Endometrium (tissue), 2 donors: ENCODE data around the gene F2R.
"Not testable (repeated sequence)": the region's sequence is repeated elsewhere in the genome, so short reads cannot be mapped to it uniquely, and the experiment has no call there.

ENCODE experiments used
- FAIRE-seq: peaks from 2 replicates; lab custom pipeline; 2012; peaks lifted over from hg19 to GRCh38; lab: Jason Lieb, UNC
- donor health status: control.
- donor health status: control.

F2R gene

DNA sequence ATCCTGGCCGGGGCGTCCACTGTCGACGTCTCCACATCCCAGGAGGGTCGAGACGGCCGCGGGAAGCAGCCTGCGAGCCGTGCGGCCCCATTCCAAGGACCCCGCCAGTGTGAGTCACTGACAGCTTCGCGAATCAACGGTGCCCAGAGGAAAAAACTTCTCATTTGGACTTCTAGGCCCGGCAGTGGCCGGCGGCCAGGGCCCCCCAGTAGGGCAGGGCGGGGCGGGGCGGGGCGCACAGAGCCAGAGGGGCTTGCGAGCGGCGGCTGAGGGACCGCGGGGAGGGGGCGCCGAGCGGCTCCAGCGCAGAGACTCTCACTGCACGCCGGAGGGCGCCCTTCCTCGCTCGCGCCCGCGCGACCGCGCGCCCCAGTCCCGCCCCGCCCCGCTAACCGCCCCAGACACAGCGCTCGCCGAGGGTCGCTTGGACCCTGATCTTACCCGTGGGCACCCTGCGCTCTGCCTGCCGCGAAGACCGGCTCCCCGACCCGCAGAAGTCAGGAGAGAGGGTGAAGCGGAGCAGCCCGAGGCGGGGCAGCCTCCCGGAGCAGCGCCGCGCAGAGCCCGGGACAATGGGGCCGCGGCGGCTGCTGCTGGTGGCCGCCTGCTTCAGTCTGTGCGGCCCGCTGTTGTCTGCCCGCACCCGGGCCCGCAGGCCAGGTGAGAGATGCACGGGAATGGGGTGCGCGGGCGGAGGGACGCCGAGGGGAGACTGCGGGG lies at the start of gene F2R:
TSS of gene F2R (plus strand) at position 391 of the 720 bp plus-strand sequence. CDS start at position 573, 182 bp downstream.
- FAIRE-seq = no peak

DNA sequence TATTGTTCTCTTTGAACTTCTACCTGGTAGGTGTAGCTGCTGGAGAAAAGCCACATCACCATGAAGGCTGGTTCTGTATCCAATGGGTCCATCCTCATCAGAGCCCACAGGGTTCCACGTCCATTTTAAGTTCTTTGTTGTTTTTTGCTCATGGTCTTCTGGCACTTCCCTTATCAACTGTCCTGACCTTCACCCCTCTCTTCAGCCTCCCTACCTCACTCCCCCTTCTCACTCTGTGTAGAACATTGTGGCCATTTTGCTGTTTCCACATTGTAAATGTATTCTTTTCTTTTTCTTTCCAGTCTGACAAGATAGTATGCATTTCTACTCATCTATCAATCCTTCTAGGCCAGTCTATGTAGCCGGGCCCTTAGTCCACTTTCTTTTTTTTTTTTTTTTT lies 48.4 kb upstream of the F2R start:
- no peak for FAIRE-seq

DNA sequence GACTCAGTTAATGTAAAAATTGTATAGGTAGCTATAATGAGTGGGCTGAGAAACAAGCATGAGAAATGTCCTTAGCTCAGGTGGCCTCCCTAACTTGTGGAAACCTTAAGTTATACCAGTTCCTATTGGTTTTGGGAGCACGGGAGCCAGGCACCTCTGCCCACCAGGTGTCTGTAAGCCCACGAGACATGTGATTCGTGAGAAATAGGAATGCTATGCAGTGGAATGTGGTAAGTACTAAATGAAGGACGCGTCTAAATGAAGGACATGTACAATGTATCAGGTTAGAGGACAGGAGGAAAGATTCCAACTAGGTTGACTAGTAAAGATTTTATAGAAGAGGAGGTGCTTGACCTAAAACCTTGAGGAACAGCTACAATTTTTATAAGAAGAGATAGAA lies 46.7 kb upstream of the F2R start:
- no peak for FAIRE-seq

DNA sequence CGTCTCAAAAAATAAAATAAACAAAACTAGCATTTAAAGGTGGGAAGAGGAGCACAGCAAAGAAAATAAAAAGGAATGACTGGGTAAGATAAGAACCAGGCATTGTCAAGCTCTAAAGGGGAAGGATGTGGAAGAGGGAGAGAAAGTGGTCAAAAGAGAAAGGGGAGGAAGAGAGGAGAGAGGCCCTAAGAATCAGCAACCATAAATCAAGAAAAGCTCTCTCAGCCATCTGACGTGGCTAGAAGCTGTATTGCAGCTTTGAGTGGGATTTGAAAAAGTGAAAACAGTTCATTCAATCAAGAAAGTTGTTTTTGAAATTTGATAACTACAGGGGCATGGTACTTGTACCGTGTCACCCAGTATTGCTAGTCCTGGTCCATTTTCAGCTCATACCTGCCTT lies 45.4 kb upstream of the F2R start:
- no peak for FAIRE-seq

DNA sequence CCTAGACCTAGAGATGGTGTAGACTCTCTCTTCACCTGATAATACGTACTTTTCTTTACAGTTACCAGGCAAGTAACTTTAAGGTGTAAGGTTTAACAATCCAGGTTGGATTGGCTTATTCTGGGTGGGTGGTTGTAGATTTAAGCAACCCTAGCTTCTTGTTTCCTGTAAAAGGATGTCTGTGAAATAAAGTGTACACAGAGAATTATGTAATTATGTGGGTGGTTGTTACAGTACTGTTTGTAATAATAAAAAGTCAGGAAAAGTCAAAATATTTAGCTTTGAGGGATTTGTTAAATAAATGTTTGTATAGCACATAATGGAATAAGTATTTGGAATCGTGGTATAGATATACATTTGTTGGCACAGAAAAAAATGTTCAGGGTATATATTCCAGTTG lies 43.7 kb upstream of the F2R start:
- FAIRE-seq = no peak

DNA sequence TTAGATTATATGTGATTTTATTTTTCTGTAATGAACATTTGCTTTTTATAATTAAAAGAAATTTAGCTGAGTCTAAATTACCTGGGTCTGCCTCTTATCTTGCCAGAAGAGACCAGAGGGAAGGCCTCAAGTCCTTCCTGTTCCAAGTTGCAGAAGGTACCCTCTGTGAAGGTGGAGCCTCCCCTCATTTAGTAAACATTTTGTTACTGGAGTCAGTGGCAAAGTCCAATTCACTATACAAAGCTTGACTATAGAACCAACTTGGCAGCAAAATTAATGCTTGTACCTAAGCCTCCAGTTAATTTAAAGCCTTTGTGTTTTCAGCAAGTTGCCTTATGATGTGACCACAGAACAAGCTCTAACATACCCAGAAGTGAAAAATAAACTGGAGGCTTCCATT lies 42.8 kb upstream of the F2R start:
- no peak for FAIRE-seq

DNA sequence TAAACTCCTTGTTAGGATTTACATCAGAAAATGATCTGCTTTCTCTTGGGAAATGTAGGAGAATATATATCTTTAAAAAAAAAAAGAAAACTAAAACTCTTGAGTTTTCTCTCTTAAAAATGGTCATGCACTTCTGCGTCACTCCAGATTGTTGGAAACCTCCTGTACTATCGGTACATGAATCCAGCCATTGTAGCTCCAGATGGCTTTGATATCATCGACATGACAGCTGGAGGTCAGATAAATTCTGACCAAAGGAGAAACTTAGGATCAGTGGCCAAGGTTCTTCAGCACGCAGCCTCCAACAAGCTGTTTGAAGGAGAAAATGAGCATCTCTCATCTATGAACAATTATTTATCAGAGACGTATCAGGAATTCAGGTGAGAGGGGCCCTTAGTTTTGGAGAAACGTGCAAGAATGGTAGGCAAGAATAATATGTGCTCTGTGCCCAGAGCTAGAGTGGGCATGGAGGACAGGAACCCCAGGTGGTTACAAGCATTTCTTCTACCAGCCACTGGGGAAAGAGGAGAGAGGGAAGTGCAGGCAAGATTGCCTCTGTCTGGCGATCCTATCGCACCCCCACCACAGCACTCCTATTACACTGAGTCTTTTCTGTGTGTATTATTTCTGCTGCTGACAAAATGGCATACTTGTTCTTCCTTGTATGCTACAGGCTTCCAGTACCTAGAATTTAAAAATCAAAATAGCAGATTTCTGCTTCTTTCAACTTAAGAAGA lies 41.4 kb upstream of the F2R start:
- no peak for FAIRE-seq

DNA sequence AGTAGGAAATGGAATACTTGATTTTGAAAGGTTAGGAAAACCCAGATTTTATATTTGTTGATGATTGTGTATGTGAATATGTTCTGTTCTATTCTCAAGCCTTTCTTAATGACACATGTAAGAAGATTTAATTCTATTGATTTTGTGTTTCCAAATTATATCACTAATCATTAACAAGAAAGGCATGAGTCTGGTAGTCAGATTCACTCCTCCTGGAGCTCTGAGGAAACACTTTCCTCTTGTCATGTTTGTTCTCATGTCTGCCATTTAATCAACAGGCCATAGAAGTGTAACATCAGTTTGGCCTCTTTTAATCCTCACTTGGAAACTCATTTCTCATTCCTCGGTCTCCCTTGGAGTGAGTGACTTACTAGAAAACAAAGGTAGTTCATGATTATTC lies 40.6 kb upstream of the F2R start:
- FAIRE-seq = no peak

DNA sequence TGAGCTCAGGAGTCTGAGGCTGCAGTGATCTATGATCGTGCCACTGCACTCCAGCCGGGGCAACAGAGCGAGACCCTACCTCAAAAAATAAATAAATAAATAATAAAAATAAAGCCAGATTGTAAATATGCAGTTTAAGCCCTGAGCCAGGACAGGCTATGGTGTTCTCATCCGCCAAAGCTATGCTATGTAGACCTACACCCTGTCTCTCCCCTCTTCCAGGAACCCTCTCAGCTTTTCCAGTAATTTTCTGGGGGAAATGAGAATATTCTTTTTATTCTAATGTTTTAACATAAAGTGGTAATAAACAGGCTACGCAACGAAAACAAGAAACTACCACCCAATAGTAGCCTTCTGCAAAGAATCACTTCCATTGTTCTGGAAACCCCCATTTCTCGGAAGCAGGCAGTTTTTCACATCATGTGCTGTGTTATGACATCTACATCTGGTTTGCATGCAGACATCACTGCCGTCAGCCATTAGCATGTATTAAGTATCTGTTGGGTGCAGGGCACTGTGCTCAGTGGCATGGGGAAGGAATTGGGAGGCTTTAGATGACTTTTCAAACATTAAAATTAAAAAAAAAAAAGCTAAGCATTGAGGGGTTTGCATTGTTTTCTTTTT lies 38.0 kb upstream of the F2R start:
- FAIRE-seq = no peak

DNA sequence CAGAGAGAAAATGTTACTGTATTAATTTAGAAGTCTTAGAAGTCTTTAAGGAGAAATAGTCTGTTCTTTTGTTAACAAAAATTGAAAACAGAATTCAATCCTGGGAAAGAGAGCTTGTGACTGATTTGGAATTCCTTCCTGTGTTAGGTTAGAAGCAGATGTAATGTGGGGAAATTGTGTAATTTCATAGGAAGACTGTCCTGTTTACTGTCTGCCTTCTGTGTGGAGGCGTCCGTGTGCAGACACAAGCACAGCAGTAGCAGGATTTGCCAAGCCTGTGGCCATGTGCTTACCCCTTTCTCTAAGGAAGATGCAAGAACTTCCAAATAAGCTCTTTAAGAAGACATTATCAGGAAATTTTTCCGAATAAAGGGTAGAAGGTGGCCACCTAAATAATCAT lies 36.7 kb upstream of the F2R start:
- peak; percentile 80 for FAIRE-seq

DNA sequence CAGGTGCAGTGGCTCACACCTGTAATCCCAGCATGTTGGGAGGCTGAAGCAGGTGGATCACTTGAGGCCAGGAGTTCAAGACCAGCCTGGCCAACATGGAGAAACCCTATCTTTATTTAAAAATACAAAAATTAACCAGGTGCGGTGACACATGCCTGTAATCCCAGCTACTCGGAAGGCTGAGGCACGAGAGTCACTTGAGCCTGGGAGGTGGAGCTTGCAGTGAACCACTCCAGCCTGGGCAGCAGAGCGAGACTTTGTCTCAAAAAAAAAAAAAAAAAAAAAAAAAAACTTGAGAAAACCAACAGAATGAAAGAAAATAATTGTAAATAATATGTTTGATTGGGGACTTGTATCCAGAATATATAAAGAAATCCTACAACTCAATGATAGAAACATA lies 35.1 kb upstream of the F2R start:
- not testable (repeated sequence) for FAIRE-seq

DNA sequence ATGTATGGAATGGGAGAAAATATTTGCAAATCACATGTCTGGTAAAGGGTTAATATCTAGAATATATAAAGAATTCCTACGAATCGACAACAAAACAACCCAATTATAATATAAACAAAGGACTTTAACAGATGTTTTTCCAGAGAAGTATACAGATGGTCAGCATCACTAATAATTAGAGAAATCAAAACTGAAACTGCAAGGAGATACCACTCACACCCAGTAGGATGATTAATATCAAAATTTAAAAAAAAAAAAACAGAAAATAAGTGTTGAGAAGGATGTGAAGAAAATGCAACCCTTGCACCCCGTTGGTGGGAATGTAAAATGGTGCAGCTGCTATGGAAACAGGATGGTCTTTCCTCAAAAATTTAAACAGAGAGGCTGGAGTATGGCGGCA lies 34.6 kb upstream of the F2R start:
- FAIRE-seq = peak; percentile 60

DNA sequence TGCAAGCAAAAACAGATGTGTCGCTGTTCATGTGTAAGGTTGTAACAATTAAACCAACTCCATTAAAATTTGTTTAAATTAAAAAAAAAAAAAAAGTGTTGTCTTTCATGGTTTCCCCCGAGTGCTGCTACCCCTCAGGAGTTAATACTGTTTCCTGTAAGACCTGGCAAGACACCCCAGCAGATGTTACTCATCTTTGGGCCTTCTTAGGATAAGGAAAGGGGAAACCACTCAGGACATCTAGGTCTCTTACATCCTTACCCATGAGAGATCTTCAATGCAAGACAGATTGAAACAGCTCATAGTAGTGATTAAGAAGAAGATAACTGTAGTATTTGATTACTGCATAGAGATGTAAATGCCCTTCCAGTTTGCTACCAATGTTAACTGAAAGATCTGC lies 33.5 kb upstream of the F2R start:
- no peak for FAIRE-seq

DNA sequence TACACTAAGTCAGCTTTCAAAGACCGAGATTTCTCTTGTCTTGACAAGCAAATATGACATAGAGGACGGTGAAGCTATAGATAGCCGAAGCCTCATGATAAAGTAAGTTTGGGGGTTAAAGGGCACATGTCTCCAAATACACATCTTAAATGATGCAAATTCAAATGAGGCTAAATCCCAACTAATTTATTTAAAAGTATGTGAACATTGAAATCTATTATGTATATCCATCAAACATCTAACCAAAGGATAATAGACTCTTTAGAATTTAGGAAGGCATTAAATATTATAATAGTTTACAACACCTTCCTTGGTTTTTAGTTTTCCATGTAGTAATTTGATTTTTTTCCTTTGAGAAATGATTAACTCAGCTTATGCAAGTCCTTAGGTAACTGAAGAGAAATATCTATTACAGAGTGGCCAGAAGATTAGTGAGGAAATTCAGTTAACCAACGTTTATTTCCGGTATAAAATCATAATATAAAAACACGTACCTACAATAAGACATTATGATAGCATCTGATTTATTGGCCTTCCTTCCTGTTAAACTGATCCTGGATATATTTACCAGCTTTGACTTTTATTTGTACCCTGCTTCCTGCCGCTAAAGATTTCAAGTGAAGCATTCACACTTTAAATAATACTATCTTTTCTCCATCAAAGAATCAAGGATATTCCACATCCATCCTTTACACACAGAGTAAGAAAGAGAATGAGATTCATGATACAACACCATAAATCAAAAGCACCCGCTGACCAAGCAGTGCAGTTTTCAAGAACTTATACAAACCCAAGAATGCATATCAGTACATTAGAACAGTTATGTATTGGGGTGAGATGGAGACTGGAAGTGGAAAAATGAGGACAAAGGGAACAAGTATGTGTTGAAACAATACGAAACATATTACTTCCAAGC lies 31.9 kb upstream of the F2R start:
- no peak for FAIRE-seq

DNA sequence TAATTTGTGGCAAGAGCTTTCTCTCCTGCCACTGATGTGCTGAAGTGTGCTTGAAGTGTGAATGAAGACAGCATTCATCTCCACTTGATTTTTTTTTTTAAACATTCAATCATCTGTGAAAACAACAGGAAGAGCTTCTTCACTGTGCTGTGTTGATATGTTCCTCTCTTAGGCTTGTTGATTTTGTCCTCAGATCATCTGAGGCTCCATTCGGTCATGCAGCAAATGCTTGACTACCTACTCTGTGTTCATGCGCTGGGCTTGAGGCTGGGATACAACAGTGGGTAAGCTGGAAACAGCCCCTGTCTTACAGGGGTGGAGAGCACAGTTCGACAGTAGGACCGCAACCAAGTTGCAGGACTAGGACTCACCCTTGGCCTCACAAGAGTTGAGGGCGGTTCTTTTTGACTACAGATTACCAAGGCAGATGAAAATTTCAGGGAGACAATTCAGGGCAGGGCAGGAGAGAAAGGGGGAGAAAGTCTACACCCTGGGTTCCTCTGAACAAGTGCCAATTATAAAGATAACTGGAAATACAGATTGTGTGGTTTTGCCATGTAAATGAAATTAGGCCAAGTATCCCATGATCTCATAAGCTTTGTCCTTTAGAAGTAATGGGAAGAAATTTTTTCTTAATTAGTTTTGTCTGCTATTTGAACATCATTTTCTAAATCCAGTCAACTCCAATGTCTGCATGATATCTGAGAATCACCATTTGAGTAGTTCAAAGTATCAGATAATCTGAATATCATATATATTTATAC lies 31.0 kb upstream of the F2R start:
- FAIRE-seq = no peak

DNA sequence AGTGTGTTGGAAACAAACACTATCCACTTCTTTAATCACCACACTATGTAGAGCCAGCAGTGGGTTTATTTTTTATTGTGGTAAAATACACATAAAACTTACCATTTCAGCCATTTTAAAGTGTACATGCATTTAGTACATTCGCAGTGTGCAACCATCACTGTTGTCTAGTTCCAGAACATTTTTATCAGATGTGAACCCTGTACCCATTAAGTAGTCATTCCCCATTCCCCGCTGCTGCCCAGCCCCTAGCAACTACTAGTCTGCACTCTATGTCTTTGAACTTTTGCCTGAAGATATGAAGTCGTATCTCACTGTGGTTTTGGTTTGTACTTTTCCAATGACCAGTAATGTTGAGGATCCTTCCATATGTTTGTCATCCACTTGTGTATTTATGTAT lies 30.2 kb upstream of the F2R start:
- FAIRE-seq = no peak

DNA sequence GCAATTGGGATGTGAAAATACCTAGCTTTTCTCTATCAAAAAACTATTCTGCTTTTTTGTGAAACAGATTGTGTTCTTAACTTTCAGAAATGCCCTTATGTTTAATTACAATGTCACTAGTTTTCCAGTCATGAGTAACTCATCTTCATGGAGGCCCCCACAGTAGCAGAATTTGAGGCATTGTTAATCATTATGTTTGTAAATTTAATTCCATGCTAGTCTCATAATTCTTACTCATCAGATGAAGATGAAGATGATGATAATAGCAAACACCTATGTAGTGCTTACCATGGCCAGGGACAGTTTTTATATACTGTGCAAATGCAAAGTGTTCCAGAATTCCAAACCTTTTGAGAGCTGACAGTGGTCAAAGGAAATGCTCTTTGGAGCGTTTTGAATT lies 27.7 kb upstream of the F2R start:
- FAIRE-seq = no peak

DNA sequence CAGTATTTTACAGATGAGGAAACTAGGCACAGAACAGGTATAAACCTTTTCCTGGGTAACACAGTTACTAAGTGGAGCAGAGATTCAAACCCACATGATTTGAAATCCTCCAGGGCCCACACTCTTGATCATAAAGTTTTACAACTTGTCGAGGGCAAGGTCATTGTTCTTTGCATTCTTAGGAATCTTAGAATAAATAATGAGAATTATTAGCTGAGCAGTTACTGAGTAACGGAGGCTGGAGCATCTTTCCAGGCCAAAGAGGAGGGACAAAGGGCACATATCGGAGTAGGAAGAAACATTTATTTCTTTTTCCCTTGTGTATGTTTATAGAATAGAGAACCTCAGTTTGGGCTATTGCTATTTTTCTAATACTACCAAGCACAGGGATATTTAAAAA lies 27.1 kb upstream of the F2R start:
- peak; percentile 62 for FAIRE-seq

DNA sequence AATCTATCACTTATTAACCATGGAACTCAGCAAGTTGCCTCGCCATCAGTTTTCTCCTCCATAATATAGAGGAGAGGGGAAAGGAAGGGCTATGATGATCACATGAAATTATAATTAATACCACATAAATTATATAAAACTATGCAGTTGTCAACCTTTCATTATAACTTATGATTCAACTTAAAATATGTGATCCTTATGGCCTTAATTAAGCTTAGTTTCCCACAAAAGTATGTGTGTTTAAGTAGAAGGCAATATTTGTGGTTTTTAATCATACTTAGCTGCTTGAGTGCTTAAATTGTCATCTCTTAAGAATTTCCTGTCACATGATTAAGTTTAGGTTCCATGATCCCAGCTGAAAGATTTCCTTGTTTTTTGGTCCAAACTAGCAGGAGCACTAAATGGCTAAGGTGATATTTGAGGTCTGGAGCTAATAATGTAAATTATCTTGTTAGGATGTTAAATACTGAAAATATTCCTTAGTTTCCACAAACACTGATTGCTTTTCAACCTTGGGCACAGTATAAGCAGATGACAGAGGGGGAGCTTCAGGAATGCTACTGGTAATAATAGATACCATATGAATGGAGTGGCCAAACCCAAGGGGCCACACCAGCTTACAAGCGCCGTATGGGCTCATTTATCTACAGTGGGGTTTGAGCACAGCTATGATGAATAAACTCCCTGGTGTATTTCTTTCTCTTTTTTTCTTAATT lies 26.4 kb upstream of the F2R start:
- FAIRE-seq = no peak

DNA sequence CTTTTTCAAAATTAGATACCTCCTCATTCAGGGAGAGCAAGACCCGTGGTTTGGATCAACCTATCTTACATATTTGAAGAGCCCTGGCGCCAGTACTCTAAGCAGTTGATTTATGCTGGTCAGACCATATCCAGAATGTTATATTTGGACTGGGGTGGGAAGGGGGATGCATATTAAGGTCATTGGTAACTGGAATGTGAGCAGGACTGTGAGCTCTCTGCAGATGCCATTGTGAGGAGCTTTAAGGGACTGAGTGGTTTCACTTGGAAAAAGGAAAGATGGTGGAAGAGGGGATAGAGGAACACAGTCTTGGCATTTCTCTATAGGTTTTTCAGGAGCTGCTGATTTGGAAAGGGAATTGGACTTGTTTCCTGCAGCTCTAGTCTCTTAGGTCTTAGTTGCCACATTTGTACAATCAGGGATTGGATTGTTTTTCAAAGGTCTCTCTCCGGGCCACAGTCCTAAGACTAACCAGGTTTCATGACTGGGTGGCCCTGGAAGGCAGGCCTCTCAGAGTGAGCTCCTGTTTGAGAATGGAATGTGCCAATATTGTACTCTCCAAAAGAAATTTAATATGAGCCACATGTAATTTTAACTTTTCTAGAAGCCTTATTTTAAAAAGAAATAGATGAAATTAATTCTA lies 25.8 kb upstream of the F2R start:
- FAIRE-seq = peak; percentile 4
